ENCODE measurements around the gene FIP1L1. TPM values are rescaled to one million over a fixed set of nuclear protein-coding genes. Genes with fewer than 3 reads are reported as not detected.

The FIP1L1 gene
- total and polyA plus RNA-seq, 2 donors (not counting 3 experiments of a cell fraction or from before 2014, with no cell fraction given), result 18.9 to 51.9 TPM

- Histone ChIP-seq H3K9ac (replicated peaks; ENCODE audit: extremely low read depth, insufficient read depth, low read length) (no peak overlapping the region), H4K20me1 (replicated peaks; ENCODE audit: control insufficient read depth, extremely low read depth, insufficient read depth, low read length) (peaks cover under 1% of the 10 kb centered on the region), H3K27ac (ENCODE audit: insufficient read depth, low read depth, low read length) (no peak overlapping the region), H2AFZ (ENCODE audit: low read depth, low read length) (no peak overlapping the region), H3K4me1 (ENCODE audit: control insufficient read depth, extremely low read depth, insufficient read depth, low read length) (peaks cover 8% of the 10 kb centered on the region), H3K9me1 (replicated peaks; ENCODE audit: control insufficient read depth, extremely low read depth, insufficient read depth, low read length) (no peaks in the 10 kb centered on the region), H3K4me3 (replicated peaks in 1 of 3; ENCODE audit: insufficient read depth in 1 of 3, low read depth in 1 of 3, low read length in 3 of 3) (no peak overlapping the region), H3K79me2 (ENCODE audit: control insufficient read depth, insufficient read depth, low read length) (no peaks in the 10 kb centered on the region), H3K9me3 (replicated peaks; ENCODE audit: control insufficient read depth, insufficient read depth, low read length) (no peaks in the 10 kb centered on the region), H3K36me3 (ENCODE audit: control insufficient read depth in 2 of 2, extremely low read depth in 1 of 2, insufficient read depth in 2 of 2, low read length in 2 of 2) (peaks cover 4 to 12% of the 10 kb centered on the region in 2 experiments), H3K4me2 (ENCODE audit: insufficient read depth, low read length) (no peak overlapping the region), H3K27me3 (ENCODE audit: control insufficient read depth in 2 of 2, insufficient read depth in 2 of 2, low read length in 2 of 2) (no peaks in the 10 kb centered on the region)
- intact Hi-C loops (cut with micrococcal nuclease), result loop anchor here (10.0 kb wide), 1 partner anchor 441 kb away; no protein-coding TSS in a partner anchor
- no peak for TF ChIP-seq JUN (IDR thresholded peaks at IDR 0.05; ENCODE audit: borderline replicate concordance, insufficient read depth, insufficient read length, low read depth)
- no peak for TF ChIP-seq EZH2 (IDR thresholded peaks at IDR 0.05; ENCODE audit: borderline replicate concordance, low read depth, low read length, severe bottlenecking)
- TF ChIP-seq MYC (IDR thresholded peaks at IDR 0.05; ENCODE audit: low read depth, low read length), result no peak
- TF ChIP-seq CTCF (IDR thresholded peaks at IDR 0.05; ENCODE audit: extremely low read depth in 1 of 2, insufficient read depth in 1 of 2, low read depth in 1 of 2, low read length in 2 of 2), result no peak
- TF ChIP-seq POLR2A (IDR thresholded peaks at IDR 0.05; ENCODE audit: low read depth, low read length), result no peak
- no peak for TF ChIP-seq MAX (IDR thresholded peaks at IDR 0.05; ENCODE audit: insufficient read depth, insufficient read length)
- no peak for TF ChIP-seq POLR2AphosphoS5 (IDR thresholded peaks at IDR 0.05; ENCODE audit: insufficient read depth, low read depth, low read length)
- TF ChIP-seq FOS (IDR thresholded peaks at IDR 0.05; ENCODE audit: borderline replicate concordance, insufficient read depth, low read length), result no peak
- TF ChIP-seq GATA2 (IDR thresholded peaks at IDR 0.05; ENCODE audit: insufficient read depth, insufficient read length, low read depth, low read length), result no peak
- no TSS peak for BruUV-seq (replicated peaks)
- POLR2A ChIA-PET, result no interaction called here
- no peak for DNase-seq (ENCODE audit: low read depth, low spot score)
- CTCF ChIA-PET, result interaction anchor here (1.1 to 1.7 kb wide), 3 partner anchors 188 to 778 kb away, joined by 3 to 4 read pairs (median 3); no protein-coding TSS in a partner anchor
- dilution Hi-C loops (cut with MboI; ENCODE audit: extremely low pct_ligation_motif_present, low sequenced_read_pairs), result no loop called here
- FAIRE-seq, result no peak
Measured at GRCh38 chr4:53455766-53456165, 78.3 kb downstream of the FIP1L1 start.

Data from endothelial cell of umbilical vein (primary cell).